Activated CD8-positive, alpha-beta memory T cell treated with anti-CD3 and anti-CD28 coated beads for 4 hours (primary cell): ENCODE data around the gene MAN2C1.
"Not testable (repeated sequence)": the region's sequence is repeated elsewhere in the genome, so short reads cannot be mapped to it uniquely, and the experiment has no call there.

ENCODE experiments used
- DNase-seq, 2 donors: peaks; one replicate each; pipeline ENCODE4 v3.0.0-alpha.2; 2020; ENCODE audit warnings: low read depth in 2 of 2

MAN2C1 gene

GRCh38 chr15:75367913-75368688 lies at the start of gene MAN2C1:
Gene MAN2C1 (minus strand): TSS chr15:75368607. CDS start chr15:75368583, 24 bp downstream.
- DNase-seq, result peak; percentile 74 to 84

- DNase-seq, result no peak
These were observed 48.2 kb upstream of the MAN2C1 start for GRCh38 chr15:75416584-75416983.

GRCh38 chr15:75410196-75410595 lies 41.8 kb upstream of the MAN2C1 start:
- DNase-seq, result no peak

GRCh38 chr15:75407083-75407482 lies 38.7 kb upstream of the MAN2C1 start:
- DNase-seq, result no peak

GRCh38 chr15:75403892-75404291 lies 35.5 kb upstream of the MAN2C1 start:
- no peak for DNase-seq

GRCh38 chr15:75397494-75397893 lies 29.1 kb upstream of the MAN2C1 start:
- DNase-seq, result no peak

- no peak for DNase-seq
These were observed 21.5 kb upstream of the MAN2C1 start for GRCh38 chr15:75389791-75390382.

GRCh38 chr15:75383986-75384385 lies 15.6 kb upstream of the MAN2C1 start:
- not testable (repeated sequence) for DNase-seq

GRCh38 chr15:75380773-75381172 lies 12.4 kb upstream of the MAN2C1 start:
- no peak for DNase-seq

GRCh38 chr15:75371901-75372688 lies 3.7 kb upstream of the MAN2C1 start:
- DNase-seq, result no peak

- DNase-seq, result no peak
These were observed 3.1 kb upstream of the MAN2C1 start for GRCh38 chr15:75371486-75371885.

- DNase-seq, result no peak
These were observed 1.6 kb upstream of the MAN2C1 start for GRCh38 chr15:75369897-75370581.

- DNase-seq, result no peak
These were observed 357 bp upstream of the MAN2C1 start for GRCh38 chr15:75368689-75369239.

- no peak for DNase-seq
These were observed 948 bp downstream of the MAN2C1 start for GRCh38 chr15:75367406-75367912.

GRCh38 chr15:75367006-75367405 lies 1.4 kb downstream of the MAN2C1 start:
- DNase-seq, result no peak

GRCh38 chr15:75366163-75366562 lies 2.2 kb downstream of the MAN2C1 start:
- no peak for DNase-seq

GRCh38 chr15:75364881-75365280 lies 3.5 kb downstream of the MAN2C1 start:
- no peak for DNase-seq

- no peak for DNase-seq
These were observed 4.6 kb downstream of the MAN2C1 start for GRCh38 chr15:75363786-75364185.

GRCh38 chr15:75362642-75363249 lies 5.7 kb downstream of the MAN2C1 start:
- DNase-seq, result no peak

- no peak for DNase-seq
These were observed 6.3 kb downstream of the MAN2C1 start for GRCh38 chr15:75361989-75362641.
